ENCODE measurements around the gene REN. TPM values are rescaled to one million over a fixed set of nuclear protein-coding genes. Genes with fewer than 3 reads are reported as not detected.

REN gene
- total RNA-seq, 3 donors from 2014 or later, result 0.26 to 0.87 TPM; not detected in 1

- H3K4me3 ChIP-seq, result no peak overlapping the region
- intact Hi-C loops (cut with DNase I, micrococcal nuclease), result loop anchor here (5.0 to 10.0 kb wide), 3 partner anchors 52 to 264 kb away; partner anchors contain the start of genes SNRPE (in 1 of the 2) and SOX13 (in 1 of the 2)
- TF ChIP-seq CTCF (IDR thresholded peaks at IDR 0.05), result no peak
- no peaks in the 10 kb centered on the region for H3K36me3 ChIP-seq (ENCODE audit: low read depth)
- H3K4me1 ChIP-seq (ENCODE audit: low read depth), result no peaks in the 10 kb centered on the region
- DNase-seq (no peak), ATAC-seq (no peak)
- H3K9me3 ChIP-seq, result no peaks in the 10 kb centered on the region
Observed at GRCh38 chr1:204126386-204126785, 39.8 kb downstream of the REN start.

- intact Hi-C loops (cut with DNase I, micrococcal nuclease), result loop anchor here (5.0 to 10.0 kb wide), 3 partner anchors 51 to 264 kb away; partner anchors contain the start of genes SNRPE (in 1 of the 2) and SOX13 (in 1 of the 2)
- DNase-seq, result no peak
- H3K9me3 ChIP-seq, result no peaks in the 10 kb centered on the region
- no peak overlapping the region for H3K4me3 ChIP-seq
- no peak for ATAC-seq
- no peaks in the 10 kb centered on the region for H3K36me3 ChIP-seq (ENCODE audit: low read depth)
- TF ChIP-seq CTCF (IDR thresholded peaks at IDR 0.05), result no peak
- no peaks in the 10 kb centered on the region for H3K4me1 ChIP-seq (ENCODE audit: low read depth)
Observed at GRCh38 chr1:204125759-204126351, 40.3 kb downstream of the REN start.

GRCh38 chr1:204124639-204125038 lies 41.5 kb downstream of the REN start:
- Histone ChIP-seq H3K36me3 (ENCODE audit: low read depth) (no peaks in the 10 kb centered on the region), H3K4me1 (ENCODE audit: low read depth) (no peaks in the 10 kb centered on the region), H3K4me3 (no peak overlapping the region), H3K9me3 (no peaks in the 10 kb centered on the region)
- no peak for ATAC-seq
- intact Hi-C loops (cut with DNase I, micrococcal nuclease), result loop anchor here (5.0 to 10.0 kb wide), 3 partner anchors 50 to 262 kb away; partner anchors contain the start of genes SNRPE (in 1 of the 2) and SOX13 (in 1 of the 2)
- no peak for DNase-seq
- TF ChIP-seq CTCF (IDR thresholded peaks at IDR 0.05), result no peak

GRCh38 chr1:204123376-204123775 lies 42.8 kb downstream of the REN start:
- H3K9me3 ChIP-seq, result no peaks in the 10 kb centered on the region
- H3K36me3 ChIP-seq (ENCODE audit: low read depth), result peaks cover 3% of the 10 kb centered on the region
- TF ChIP-seq CTCF (IDR thresholded peaks at IDR 0.05), result no peak
- DNase-seq (peak in 2 of 3 donors; percentile 19 to 43), ATAC-seq (peak; percentile 52)
- intact Hi-C loops (cut with DNase I, micrococcal nuclease), result loop anchor here in 1 of 2 donors (10.0 kb wide), 1 partner anchor 49 kb away; the partner anchor contains the start of gene SOX13
- H3K4me3 ChIP-seq, result no peak overlapping the region
- H3K4me1 ChIP-seq (ENCODE audit: low read depth), result no peaks in the 10 kb centered on the region

GRCh38 chr1:204121840-204122555 lies 44.1 kb downstream of the REN start:
- ATAC-seq (no peak), DNase-seq (no peak)
- peaks cover 3% of the 10 kb centered on the region for H3K36me3 ChIP-seq (ENCODE audit: low read depth)
- no peaks in the 10 kb centered on the region for H3K9me3 ChIP-seq
- no peak for TF ChIP-seq CTCF (IDR thresholded peaks at IDR 0.05)
- intact Hi-C loops (cut with DNase I, micrococcal nuclease), result loop anchor here in 1 of 2 donors (10.0 kb wide), 1 partner anchor 47 kb away; the partner anchor contains the start of gene SOX13
- no peaks in the 10 kb centered on the region for H3K4me1 ChIP-seq (ENCODE audit: low read depth)
- no peak overlapping the region for H3K4me3 ChIP-seq
